Putamen (tissue), 1 donor: ENCODE results near the gene COMMD4.
A peak's percentile ranks its signal among the peaks of the same experiment; 100 is the strongest.

Experiments used
- DNase-seq: peaks from one replicate; pipeline ENCODE4 v3.0.0-alpha.2; 2016; ENCODE audit warnings: low spot score

The COMMD4 gene

DNA sequence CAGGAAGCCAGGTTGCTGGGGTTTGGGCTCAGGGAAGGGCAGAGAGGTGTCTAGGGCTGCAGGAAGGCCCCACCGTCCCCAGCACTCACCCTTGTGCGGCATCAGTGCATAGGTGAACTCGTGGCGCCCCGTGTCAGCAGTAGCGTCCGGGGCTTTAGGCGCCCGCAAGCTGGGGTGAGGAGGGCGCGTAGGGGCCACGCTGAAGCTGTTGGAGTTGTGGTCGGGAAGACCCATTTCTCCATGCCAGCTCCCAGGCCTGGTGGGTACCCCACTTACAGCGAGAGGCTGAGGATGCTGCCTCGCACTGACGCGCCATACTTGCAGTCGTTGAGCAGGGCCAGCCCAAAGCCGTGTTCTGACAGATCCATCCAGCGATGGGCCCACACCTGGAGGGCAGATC is 20.7 kb downstream of the COMMD4 start:
- DNase-seq: no peak

DNA sequence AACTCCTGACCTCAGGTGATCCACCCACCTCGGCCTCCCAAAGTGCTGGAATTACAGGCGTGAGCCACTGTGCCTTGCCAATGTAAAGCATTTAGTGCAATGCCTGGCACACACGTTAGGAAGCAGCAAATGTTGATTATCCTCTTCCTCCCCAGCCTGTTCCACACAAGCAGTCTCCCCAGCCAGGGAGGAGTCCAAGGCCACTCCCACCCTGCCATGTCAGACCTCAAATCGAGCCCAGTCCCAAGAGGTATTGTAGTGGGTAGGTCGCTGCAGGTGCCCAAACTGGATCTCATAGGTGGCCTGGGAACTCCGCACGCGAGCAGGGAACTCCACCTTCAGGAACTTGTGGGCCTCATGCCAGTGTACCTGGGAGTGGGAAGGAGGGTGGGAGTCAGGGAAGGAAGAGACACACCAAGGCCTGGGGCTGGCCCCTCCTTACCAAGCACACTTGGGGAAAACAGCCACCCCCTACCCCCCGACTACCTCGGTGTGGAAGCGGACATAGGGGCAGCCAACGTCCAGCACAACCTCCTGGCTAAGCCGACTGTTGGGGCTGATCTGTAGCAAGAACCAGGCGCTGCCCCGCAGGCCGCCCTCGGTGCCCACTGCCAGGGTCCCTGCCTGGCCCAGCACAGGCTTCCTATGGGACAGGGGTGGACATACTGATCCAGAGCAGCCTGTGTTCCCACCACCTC is 22.3 kb downstream of the COMMD4 start:
- DNase-seq: no peak

DNA sequence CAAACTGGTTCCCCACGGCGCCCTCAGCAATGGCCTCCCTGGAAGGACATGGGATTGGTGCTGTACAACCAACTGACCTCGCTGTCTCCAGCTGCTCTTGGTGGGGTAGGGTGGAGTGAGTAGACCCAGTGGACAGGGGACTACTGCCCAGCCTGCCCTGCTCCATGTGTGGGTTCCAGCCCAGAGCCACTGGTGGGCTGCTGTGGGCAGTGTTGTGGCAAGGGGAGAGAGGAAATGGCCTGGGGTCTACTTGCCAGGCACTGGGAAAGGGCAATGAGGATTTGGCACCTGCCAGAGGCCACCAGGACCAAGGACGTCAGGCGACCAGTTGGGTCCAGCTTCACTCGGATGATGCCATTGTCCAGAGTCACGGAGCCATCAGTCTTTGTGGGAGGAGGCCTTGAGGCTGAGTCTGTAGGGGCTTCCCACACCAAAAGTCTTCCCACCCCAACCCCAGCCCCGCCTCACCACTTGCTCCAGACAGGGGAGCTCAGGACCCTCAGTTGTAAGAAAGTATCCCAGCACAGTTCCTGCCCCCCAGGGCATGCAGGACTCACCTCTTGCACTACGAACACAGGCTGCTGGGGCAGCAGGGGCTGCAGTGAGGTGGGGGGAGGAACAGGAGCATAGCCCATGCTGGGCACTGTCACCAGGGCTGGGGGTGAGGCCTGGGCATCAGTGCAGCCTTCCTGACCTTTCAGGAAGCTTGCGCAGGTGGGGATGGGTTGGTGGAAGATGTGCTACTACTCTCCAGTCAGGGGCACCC is 23.1 kb downstream of the COMMD4 start:
- no peak for DNase-seq

DNA sequence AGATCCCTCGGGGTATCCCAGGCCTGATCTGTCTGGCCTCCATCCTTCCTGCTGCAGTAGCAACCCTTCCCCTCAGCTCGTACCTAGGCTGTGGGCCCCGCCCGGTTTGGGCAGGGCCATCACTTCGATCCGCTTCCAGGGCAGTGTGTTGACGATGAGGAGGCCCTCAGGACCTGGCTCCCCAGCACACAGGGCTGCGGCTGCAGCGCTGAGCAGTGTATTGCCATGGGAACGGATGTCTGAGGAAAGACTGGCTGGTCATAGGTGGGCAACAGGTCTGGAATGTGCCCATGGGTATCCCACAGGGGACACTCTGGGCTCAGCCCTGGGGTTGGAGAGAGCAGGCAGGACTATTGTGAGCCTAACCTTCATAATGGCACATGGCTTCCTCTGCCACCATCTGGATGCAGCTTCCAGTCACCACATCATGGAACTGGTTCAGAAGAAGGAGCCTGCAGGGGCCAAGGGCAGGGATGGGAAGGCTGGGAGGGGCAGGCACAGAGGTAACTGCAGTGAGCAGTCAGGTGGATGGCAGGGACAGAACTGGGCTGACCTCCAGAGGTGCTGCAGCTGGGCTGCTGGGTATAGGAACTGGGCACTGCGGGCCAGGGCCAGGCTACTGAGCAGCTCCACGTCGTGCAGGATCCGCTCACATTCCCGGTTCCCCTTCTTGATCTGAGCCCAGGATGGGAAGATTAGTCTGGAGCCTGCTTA is 23.8 kb downstream of the COMMD4 start:
- DNase-seq: no peak

DNA sequence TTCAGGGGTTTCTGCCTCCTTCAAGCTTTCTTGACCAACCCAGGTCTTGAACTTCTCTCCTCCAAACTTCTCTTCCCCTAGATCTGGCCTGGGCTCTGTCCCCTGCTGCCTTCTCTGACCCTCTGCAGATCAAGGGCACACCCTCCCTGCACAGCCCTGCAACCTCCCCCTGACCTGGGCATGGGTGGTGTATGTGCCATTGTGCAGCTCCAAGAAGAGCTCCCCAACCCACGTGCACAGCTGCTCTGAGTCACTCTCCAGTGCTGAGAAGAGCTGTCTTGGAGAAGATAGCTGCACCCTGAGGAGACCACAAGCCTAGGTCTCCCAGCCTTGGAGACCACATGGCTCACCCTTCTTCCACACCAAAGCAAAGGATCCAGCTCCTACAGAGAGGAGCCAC is 24.5 kb downstream of the COMMD4 start:
- DNase-seq: peak; percentile 25

DNA sequence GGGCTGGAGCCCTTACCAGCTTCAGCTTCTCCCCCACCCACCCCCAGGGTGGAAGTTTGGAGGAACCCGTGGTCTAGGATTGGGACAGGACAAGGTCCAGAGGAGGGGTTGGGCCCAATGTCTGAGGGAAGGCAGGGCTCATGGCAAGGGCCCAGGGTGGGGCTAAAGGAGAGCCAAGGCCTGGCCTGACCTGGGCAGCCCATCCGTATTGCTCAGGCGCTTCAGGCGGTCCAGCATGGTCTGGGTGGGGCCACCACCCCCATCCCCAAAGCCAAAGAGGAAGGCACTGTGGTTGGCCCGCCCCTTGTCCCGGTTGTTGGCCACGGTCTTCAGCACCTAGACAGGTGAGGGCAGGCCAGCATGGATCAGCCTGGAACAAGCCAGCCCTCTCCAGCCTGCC is 25.0 kb downstream of the COMMD4 start:
- no peak for DNase-seq

DNA sequence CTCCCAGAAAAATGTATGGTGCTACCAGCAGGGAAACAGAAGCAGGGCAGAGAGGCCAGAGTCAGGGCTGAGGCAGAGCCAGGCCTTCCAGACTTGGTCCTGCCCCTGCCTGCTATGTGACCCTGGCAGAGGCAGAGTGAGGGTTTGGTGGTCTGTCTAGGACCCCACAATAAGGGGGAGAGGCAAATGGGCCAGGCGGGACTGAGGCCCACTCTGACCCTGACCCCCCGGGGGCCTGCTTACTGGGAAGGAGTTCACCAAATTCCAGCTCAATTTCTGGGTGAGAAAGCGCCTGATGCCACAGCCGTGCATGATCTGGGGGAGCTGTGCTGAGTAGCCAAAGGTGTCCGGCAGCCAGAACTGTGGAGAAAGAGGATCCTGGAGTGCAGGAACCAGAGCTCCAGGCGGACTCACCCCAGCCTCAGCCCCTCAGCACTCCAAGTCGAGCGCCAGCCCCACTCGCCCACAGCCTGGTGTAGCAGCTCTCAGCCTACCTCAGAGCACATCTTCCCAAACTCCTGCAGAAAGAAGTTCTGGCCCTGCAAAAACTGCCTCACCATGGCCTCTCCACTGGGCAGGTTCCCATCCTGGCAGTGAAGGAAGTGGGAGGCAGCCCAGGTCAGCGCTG is 25.6 kb downstream of the COMMD4 start:
- no peak for DNase-seq

DNA sequence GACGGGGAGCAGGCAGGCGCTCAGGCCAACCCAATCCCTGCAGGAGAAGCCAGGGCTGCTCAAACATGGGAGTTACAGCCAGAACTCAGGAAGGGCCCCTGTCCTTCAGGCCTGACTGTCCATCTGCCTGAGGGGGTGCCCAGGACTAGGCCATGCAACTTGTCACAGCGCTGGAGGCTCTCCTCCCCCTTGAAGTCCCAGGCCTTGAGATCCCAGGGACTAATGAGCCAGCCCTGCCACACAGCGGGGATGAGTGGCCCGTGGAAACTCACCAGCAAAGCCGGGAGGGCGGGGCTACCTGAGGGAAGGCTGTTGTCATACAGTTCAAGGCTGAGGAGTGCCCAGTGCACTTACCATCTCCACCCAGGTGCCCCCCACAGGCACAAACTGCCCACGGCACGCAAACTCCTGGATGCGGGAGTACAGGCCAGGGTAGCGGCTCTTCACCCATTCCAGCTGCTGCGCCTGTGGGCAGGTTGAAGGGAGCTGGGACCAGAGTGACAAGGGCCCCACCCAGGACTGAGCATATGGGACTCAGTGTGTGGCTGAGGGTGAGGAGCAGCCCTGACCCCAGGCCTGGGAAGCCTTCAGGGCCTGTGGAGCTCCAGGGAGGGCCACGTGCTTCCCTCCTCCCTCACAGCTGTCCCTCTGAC is 26.3 kb downstream of the COMMD4 start:
- DNase-seq: no peak

DNA sequence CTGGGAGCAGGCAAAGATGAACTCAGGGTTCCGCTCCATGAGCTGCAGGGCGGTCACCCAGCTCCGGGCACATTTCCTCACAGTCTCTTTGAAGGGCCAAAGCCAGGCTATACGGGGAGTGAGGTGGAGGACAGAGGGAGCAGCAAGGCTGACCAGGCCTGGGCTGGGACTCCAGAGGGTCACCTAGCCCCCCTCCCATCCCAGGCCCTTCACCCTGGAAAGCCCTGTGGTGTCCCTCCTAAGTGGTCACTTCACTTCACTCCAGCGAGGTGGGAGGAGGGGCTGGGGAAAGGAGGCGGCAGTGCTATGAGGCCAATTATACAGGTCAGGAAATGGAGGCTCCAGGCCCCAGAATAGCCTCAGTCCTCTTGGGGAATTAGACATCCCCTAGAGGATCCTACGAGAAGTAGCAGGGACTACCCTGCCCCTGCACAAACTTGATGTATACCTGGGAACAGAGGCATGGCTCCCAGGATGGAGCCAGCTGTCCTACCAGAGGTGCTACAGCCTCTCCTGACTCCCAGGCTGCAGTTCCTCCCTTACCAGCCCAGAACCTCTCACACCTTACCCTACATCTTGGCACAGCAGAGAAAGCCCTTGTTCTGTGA is 26.9 kb downstream of the COMMD4 start:
- DNase-seq: no peak

DNA sequence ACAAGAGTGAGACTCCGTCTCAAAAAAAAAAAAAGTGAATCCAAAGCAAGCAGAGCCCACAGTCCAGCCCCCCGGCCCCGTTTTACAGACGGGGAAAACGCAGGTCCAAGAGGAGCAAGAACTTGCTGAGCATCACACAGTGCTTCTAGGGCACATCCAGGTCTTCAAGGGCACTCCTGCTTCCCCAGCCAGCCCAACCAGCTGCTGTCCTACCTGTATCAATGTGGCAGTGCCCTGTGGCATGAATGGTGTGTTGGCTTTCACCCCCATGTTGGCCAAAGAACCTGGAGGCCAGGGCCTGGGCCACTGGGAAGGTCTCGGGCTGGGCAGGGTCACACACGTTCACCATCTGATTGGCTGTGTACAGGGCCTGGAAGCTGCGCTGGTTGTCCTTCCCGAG is 27.9 kb downstream of the COMMD4 start:
- no peak for DNase-seq

DNA sequence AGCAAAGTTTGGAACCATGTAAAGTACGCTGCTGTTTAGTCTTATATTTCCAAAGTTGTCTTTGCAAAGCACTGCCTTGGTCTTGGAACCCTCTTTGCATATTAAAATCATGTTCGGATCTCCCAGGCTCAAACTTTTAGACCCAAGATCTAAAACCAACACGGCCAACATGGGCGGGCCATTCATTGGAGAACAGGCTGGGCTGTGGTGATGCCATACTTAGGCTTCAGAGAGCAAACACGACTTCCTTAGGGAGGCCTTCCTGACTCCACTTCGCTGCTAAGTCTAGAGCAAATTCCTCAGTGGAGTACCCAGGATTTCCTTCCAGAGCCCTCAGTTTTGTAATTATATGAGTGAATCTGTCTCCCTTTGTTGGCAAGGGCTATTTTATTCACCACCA is 29.0 kb downstream of the COMMD4 start:
- no peak for DNase-seq

DNA sequence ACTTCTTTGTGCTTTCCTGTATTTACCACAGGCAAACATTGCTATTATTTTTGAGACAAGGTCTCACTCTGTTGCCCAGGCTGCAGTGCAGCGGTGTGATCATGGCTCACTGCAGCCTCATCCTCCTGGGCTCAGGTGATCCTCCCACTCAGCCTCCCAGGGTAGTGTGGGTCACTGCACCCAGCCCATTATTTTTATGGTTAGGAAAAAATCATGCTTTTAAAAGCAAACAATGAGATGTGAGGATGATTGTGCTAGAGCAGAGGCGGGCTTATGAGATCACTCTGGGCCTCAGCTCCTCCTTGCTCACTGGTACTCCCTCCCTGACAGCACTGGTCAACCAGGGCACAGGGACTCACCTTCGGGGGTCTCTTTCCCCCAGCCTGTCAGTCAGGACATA is 30.3 kb downstream of the COMMD4 start:
- DNase-seq: no peak

DNA sequence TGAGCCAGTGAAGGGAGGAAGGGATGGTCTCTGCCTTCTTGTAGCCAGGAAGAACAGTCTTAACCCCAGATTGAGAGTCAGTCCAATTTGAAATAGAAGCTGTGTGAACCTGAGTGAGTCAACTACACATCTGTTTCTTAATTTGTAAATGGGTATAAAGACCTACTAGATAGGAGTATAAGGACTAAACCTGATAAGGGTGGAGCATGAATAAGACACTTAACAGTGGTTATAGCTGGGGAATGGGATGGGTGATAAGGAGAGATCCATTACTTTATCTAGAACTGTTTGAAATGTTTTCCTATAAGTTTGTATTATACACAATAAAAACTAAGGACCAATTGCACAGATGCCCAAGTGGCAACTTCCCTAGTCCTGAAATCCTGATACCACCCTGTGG is 31.1 kb downstream of the COMMD4 start:
- no peak for DNase-seq

DNA sequence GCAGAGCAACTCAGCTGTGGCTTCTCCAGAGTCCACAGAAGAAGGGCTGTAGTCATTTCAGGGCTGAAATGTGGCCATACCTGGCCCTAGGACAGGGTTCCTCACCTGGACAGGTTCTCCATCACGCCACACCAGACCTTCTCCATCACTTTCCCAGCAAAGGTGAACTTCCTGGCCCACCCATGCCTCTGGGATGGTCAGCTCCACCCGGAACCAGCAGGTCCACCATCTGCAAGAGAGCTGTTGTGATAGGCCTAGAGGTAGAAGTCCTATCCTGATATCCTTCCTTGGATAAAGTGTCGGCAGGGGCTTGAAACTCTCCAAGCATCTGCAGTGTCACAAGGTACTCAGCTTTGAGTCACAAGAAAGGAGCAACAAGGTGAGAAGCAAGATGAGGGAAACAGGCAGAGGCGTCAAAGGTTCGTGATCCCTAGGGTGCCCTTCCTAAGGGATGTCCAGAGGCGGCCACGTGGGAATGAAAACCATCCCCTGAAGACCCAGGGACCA is 31.6 kb downstream of the COMMD4 start:
- DNase-seq: no peak

DNA sequence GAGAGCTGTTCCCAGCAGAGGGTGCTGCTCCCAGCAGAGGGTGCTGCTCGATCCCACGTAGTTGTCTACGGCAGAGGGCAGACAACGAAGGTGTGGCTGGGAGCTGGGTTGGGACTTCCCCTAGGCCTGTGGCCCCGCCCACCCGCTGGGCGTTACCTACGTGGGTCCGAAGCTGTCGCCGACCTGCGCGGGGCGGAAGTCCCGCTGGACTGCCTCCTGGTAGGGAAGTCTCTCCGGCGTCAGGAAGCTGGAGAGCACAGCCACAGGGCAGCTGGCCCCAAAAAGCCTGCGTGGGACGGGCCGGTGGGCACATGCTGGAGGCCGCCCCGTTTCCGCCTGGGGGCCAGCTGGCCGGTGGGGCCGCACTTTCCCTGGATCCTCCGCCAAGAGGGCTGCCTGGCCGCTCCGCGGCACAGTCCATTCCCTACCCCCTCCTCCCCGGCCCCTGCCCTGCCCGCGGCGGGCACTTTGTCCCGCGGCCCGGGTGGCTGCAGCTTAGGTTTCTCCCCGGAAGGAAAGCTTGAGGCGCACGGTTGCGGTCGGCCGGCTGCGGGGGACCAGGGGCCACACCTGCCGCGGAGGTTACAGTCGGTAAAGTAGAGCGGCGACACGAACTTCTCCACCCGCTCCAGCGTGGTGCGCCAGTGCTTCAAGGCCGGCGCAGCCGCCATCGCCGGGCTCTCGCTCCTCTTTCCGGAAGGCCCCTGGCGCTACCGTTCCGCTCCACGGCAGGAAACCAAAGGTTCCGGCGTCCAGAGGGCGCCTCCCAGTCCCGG is 32.2 kb downstream of the COMMD4 start, which contains the start of gene MAN2C1:
MAN2C1 (minus strand) TSS at position 695 of the 776 bp plus-strand sequence; CDS start at position 671, 24 bp downstream.
- peak; percentile 91 for DNase-seq

DNA sequence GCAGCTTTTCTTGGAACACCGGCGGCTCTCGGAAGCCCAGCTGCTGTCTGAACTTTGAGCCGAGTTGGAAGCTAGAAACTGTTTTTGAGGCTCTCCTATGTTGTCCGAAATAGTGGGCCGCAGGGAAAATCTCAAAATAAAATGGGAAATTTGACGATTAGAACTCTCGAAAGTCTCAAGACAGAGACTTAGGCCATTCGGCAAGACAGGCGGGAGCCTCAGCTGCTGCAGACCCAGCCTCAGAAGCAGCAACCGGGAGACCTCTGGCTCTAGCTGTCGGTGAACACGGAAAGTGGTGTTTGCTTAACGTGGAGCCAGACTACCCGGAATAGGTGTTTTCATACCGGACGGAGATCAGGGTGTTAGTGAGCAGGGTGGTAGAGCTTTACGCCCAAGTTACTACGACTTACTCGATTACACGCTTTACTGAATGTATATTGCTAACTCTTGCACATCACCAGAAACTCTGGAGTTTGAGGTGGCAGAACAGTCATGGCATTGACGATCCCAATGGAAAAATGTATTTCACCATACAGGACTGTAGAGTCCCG is 32.9 kb downstream of the COMMD4 start:
- no peak for DNase-seq

DNA sequence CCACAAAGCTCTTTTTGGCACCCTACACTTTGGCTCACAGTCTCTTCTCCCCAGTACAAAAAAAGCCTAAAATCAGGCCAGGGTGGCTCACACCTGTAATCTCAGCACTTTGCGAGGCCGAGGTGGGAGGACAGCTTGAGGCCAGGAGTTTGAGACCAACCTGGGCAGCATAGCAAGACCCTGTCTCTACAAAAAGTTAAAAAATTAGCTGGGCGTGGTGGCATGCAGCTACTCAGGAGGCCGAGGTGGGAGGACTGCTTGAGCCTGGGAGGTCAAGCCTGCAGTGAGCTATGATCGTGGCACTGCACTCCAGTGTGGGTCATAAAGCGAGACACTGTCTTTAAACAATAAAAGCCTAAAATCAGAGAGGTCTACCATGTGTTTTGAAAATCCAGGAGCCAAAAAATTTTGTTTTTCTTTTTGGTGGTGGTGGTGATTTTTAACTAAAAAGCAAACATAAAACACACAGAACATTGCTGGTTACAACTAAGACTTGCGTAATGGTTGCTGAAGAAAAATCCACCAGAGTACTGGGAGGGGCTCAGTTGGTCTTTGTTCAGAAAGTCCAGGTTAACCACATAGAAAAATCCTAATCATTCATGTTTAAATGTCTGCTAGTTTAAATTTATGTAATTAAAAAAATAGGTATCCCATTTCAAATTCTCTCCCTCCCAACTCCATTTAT is 34.2 kb downstream of the COMMD4 start:
- no peak for DNase-seq

DNA sequence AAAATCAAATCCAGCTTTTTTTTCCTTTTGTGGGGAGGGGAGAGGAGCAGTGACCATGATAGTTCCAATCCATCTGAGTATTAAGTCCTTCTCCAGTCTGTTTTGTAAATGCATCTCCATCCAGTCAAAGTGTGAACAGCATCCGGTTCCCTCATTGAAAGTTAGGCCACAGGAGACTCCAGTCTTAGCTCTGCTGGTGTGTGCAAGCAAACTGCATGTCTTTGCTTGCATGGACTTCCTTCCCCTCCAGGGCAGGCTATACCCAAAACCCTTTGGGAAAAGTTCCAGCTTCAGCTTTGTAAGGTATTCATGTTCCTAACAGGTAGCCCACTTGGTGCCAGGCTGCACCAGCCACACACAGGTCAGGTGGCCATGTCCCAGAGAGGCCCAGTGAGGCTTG is 35.6 kb downstream of the COMMD4 start:
- no peak for DNase-seq

DNA sequence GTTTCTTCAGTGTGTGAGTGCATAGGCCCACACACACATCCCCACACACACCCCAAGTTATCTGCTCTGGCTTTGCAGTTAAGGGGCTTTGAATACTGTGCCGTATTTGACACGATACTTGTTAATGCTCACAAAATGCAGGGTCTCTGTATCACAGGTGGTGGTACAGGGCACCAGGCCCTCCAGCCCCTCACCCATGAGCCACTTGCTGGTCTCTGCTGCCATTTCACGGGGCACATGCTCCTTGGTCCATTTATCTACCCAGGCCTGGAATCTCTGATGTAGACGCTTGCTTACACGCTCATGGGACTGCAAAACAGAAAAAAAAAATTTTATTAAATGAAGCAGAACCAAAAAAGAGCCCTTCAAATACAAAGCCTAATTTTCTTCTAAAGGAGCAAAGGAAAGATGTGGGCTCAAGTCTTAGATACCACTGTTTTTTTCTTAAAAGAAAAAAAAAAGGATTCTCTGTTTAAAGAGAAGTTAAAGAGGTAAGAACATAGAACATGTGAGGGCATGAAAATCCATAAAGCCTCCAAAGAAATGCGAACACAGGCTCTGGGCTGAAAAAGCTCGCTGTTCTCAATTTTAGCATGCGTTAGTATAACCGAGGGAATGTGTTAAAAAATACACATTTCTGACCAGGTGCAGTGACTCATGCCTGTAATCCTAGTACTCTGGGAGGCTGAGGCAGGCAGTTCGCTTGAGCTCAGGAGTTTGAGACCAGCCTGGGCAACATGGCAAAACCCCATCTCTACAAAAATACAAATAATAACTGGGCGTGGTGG is 36.2 kb downstream of the COMMD4 start:
- DNase-seq: no peak
